PC-3 (cell line): ENCODE results near the gene VWA8.

Source experiments
- CTCF ChIP-seq: fragments of 300-600 bp; sonication (generic); conservative IDR thresholded peaks from 2 replicates; pipeline ENCODE4 v1.5.1; 2017; ENCODE audit warnings: antibody characterized with exemption, low read depth, mild to moderate bottlenecking, low read length
- EZH2 ChIP-seq: fragments of 300-600 bp; sonication (generic); IDR thresholded peaks from one replicate; pipeline ENCODE4 v1.6.1; 2017; ENCODE audit warnings: antibody characterized with exemption, mild to moderate bottlenecking, low read length; ENCODE audit not compliant: unreplicated experiment
- EZH2phosphoT487 ChIP-seq: fragments of 300-600 bp; sonication (generic); IDR thresholded peaks from 2 replicates; pipeline ENCODE4 v1.6.1; 2018; ENCODE audit warnings: mild to moderate bottlenecking, antibody characterized with exemption, low read length, borderline replicate concordance

- no peak for TF ChIP-seq CTCF
- TF ChIP-seq EZH2 = no peak
- no peak for TF ChIP-seq EZH2phosphoT487
Measured at GRCh38 chr13:41740479-41740878, 220.4 kb downstream of the VWA8 start.
